ENCODE measurements around the gene FAM90A26.
"Not testable (repeated sequence)": the region's sequence is repeated elsewhere in the genome, so short reads cannot be mapped to it uniquely, and the experiment has no call there.

The FAM90A26 gene

GRCh38 chr4:9169791-9170459 lies at the start of gene FAM90A26:
Gene FAM90A26, plus strand, starts transcription at chr4:9170409. Its CDS starts 2,764 bp downstream, at chr4:9173173.
- not testable (repeated sequence) for DNase-seq (ENCODE audit: low read depth in 2 of 2)

GRCh38 chr4:9122711-9123110 lies 47.5 kb upstream of the FAM90A26 start:
- not testable (repeated sequence) for DNase-seq (ENCODE audit: low read depth in 2 of 2)

- peak; percentile 2 to 13 for DNase-seq (ENCODE audit: low read depth in 2 of 2)
Observed at GRCh38 chr4:9123572-9124007, 46.6 kb upstream of the FAM90A26 start.

- not testable (repeated sequence) for DNase-seq (ENCODE audit: low read depth in 2 of 2)
Observed at GRCh38 chr4:9125601-9126161, 44.5 kb upstream of the FAM90A26 start.

GRCh38 chr4:9131420-9131819 lies 38.8 kb upstream of the FAM90A26 start:
- not testable (repeated sequence) for DNase-seq (ENCODE audit: low read depth in 2 of 2)

- not testable (repeated sequence) for DNase-seq (ENCODE audit: low read depth in 2 of 2)
Observed at GRCh38 chr4:9132849-9133248, 37.4 kb upstream of the FAM90A26 start.

GRCh38 chr4:9134011-9134410 lies 36.2 kb upstream of the FAM90A26 start:
- DNase-seq (ENCODE audit: low read depth in 2 of 2): not testable (repeated sequence)

GRCh38 chr4:9134556-9134955 lies 35.7 kb upstream of the FAM90A26 start:
- not testable (repeated sequence) for DNase-seq (ENCODE audit: low read depth in 2 of 2)

- DNase-seq (ENCODE audit: low read depth in 2 of 2): not testable (repeated sequence)
Observed at GRCh38 chr4:9141050-9141449, 29.2 kb upstream of the FAM90A26 start.

GRCh38 chr4:9142786-9143185 lies 27.4 kb upstream of the FAM90A26 start:
- DNase-seq (ENCODE audit: low read depth in 2 of 2): not testable (repeated sequence)

- no peak for DNase-seq (ENCODE audit: low read depth in 2 of 2)
Observed at GRCh38 chr4:9143421-9144080, 26.7 kb upstream of the FAM90A26 start.

GRCh38 chr4:9146967-9147366 lies 23.2 kb upstream of the FAM90A26 start:
- DNase-seq (ENCODE audit: low read depth in 2 of 2): no peak

GRCh38 chr4:9147368-9147767 lies 22.8 kb upstream of the FAM90A26 start:
- DNase-seq (ENCODE audit: low read depth in 2 of 2): not testable (repeated sequence)

GRCh38 chr4:9148611-9149409 lies 21.4 kb upstream of the FAM90A26 start:
- not testable (repeated sequence) for DNase-seq (ENCODE audit: low read depth in 2 of 2)

GRCh38 chr4:9151809-9152179 lies 18.4 kb upstream of the FAM90A26 start:
- not testable (repeated sequence) for DNase-seq (ENCODE audit: low read depth in 2 of 2)

- DNase-seq (ENCODE audit: low read depth in 2 of 2): peak; percentile 91 to 97
Observed at GRCh38 chr4:9152180-9153007, 17.8 kb upstream of the FAM90A26 start.

- peak; percentile 95 to 96 for DNase-seq (ENCODE audit: low read depth in 2 of 2)
Observed at GRCh38 chr4:9153008-9153570, 17.1 kb upstream of the FAM90A26 start.

GRCh38 chr4:9153571-9154157 lies 16.5 kb upstream of the FAM90A26 start:
- peak in 1 of 2 donors; percentile 19 for DNase-seq (ENCODE audit: low read depth in 2 of 2)

- DNase-seq (ENCODE audit: low read depth in 2 of 2): not testable (repeated sequence)
Observed at GRCh38 chr4:9155101-9155886, 14.9 kb upstream of the FAM90A26 start.
